Body of pancreas (tissue), 4 donors: ENCODE measurements around the gene GNPAT.

ENCODE experiments used
- POLR2A ChIP-seq, 3 donors: fragments of 450-650 bp; IDR thresholded peaks; one replicate each; pipeline ENCODE4 v1.6.1; 2016; ENCODE audit warnings: antibody characterized with exemption in 3 of 3, mild to moderate bottlenecking in 2 of 3
- TF ChIP-seq, protein P1 (sequence below), 7 experiments: fragments of 450-650 bp in 4 of 7; fragments of 200-600 bp in 3 of 7; sonication (generic) in 3 of 7; IDR thresholded peaks; one replicate each; pipeline ENCODE4 v1.5.1; 2016 to 2019; ENCODE audit warnings: antibody characterized with exemption in 7 of 7

- TF ChIP-seq, protein P1, sequence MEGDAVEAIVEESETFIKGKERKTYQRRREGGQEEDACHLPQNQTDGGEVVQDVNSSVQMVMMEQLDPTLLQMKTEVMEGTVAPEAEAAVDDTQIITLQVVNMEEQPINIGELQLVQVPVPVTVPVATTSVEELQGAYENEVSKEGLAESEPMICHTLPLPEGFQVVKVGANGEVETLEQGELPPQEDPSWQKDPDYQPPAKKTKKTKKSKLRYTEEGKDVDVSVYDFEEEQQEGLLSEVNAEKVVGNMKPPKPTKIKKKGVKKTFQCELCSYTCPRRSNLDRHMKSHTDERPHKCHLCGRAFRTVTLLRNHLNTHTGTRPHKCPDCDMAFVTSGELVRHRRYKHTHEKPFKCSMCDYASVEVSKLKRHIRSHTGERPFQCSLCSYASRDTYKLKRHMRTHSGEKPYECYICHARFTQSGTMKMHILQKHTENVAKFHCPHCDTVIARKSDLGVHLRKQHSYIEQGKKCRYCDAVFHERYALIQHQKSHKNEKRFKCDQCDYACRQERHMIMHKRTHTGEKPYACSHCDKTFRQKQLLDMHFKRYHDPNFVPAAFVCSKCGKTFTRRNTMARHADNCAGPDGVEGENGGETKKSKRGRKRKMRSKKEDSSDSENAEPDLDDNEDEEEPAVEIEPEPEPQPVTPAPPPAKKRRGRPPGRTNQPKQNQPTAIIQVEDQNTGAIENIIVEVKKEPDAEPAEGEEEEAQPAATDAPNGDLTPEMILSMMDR (IDR thresholded peaks at IDR 0.05), result no peak
- TF ChIP-seq POLR2A (IDR thresholded peaks at IDR 0.05), result no peak
Observed at GRCh38 chr1:231208980-231209379, 32.0 kb upstream of the GNPAT start.
